Tibial artery (tissue), 4 donors: ENCODE results near the gene MYO6.

Source experiments
- DNase-seq, 2 donors: peaks; one replicate each; pipeline ENCODE4 v3.0.0-alpha.2; 2019
- H3K27ac ChIP-seq, 2 donors: fragments of 200-600 bp; sonication (generic) in 1 of 2; 1 replicate in 1 of 2; 2 replicates in 1 of 2; pipeline ENCODE4 v1.5.1; 2018 to 2019; ENCODE audit warnings: mild to moderate bottlenecking in 1 of 2
- H3K27me3 ChIP-seq, 2 donors: fragments of 200-600 bp; sonication (generic) in 1 of 2; one replicate each; pipeline versions ENCODE4 v1.5.1 to v1.6.0; 2016 to 2019
- H3K36me3 ChIP-seq, 3 donors: fragments of 200-600 bp; sonication (generic) in 2 of 3; one replicate each; pipeline ENCODE4 v1.5.1; 2016 to 2019; ENCODE audit warnings: mild to moderate bottlenecking in 2 of 3
- H3K4me1 ChIP-seq, 4 donors: fragments of 200-600 bp; sonication (generic) in 2 of 4; 1 replicate in 3 of 4; 2 replicates in 1 of 4; pipeline ENCODE4 v1.5.1; 2016 to 2019
- H3K4me3 ChIP-seq, 2 donors: fragments of 200-600 bp; sonication (generic) in 1 of 2; 1 replicate in 1 of 2; 2 replicates in 1 of 2; pipeline ENCODE4 v1.5.1; 2018 to 2019; ENCODE audit warnings: mild to moderate bottlenecking in 2 of 2
- H3K9me3 ChIP-seq, 3 donors: fragments of 200-600 bp; sonication (generic) in 1 of 3; one replicate each; pipeline ENCODE4 v1.5.1; 2016 to 2019
- CTCF ChIP-seq, 2 experiments: fragments of 200-600 bp in 1 of 2; fragments of 450-650 bp in 1 of 2; IDR thresholded peaks; one replicate each; pipeline ENCODE4 v1.5.1; 2017 to 2019; ENCODE audit warnings: antibody characterized with exemption in 2 of 2, mild to moderate bottlenecking in 1 of 2, moderate library complexity in 1 of 2
- intact Hi-C: fragments of 100-400 bp; cut with DNase I; formaldehyde crosslinking; loops from one replicate; pipeline ENCODE4 v1.15.0; 2023; ENCODE audit warnings: low total_unique reads

Gene MYO6

GRCh38 chr6:75913040-75913439, 164.0 kb downstream of the MYO6 start:
- H3K4me1 ChIP-seq, result no peaks in the 10 kb centered on the region
- DNase-seq, result no peak
- no peak overlapping the region for H3K27ac ChIP-seq
- intact Hi-C loops, result no loop called here
- H3K36me3 ChIP-seq, result peaks cover 11 to 19% (median 15%) of the 10 kb centered on the region in 3 donors
- TF ChIP-seq CTCF (IDR thresholded peaks at IDR 0.05), result no peak
- H3K9me3 ChIP-seq, result no peaks in the 10 kb centered on the region
- H3K4me3 ChIP-seq, result no peak overlapping the region
- no peaks in the 10 kb centered on the region for H3K27me3 ChIP-seq

- Histone ChIP-seq H3K27me3 (no peaks in the 10 kb centered on the region), H3K36me3 (peaks cover 0 to 19% (median 5%) of the 10 kb centered on the region in 3 donors), H3K9me3 (no peaks in the 10 kb centered on the region), H3K4me1 (no peaks in the 10 kb centered on the region), H3K4me3 (no peak overlapping the region), H3K27ac (no peak overlapping the region)
- intact Hi-C loops, result no loop called here
- no peak for DNase-seq
- TF ChIP-seq CTCF (IDR thresholded peaks at IDR 0.05), result no peak
These were observed 173.2 kb downstream of the MYO6 start for GRCh38 chr6:75922226-75922625.

- Histone ChIP-seq H3K36me3 (no peaks in the 10 kb centered on the region), H3K27ac (no peak overlapping the region), H3K27me3 (no peaks in the 10 kb centered on the region), H3K9me3 (no peaks in the 10 kb centered on the region), H3K4me1 (peaks cover 0 to 12% (median 5%) of the 10 kb centered on the region in 4 donors), H3K4me3 (no peak overlapping the region)
- intact Hi-C loops, result no loop called here
- DNase-seq, result no peak
- no peak for TF ChIP-seq CTCF (IDR thresholded peaks at IDR 0.05)
These were observed 177.5 kb downstream of the MYO6 start for GRCh38 chr6:75926293-75927168.

GRCh38 chr6:75931011-75931680, 182.1 kb downstream of the MYO6 start:
- DNase-seq, result peak in 1 of 2 donors; percentile 24
- Histone ChIP-seq H3K36me3 (no peaks in the 10 kb centered on the region), H3K4me1 (peaks cover 0 to 22% (median 14%) of the 10 kb centered on the region in 4 donors), H3K4me3 (no peak overlapping the region), H3K9me3 (no peaks in the 10 kb centered on the region), H3K27me3 (no peaks in the 10 kb centered on the region), H3K27ac (peak overlapping the region; percentile 26 to 35)
- intact Hi-C loops, result loop anchor here (5.0 kb wide), 1 partner anchor 1531 kb away; the partner anchor contains the start of gene HTR1B
- no peak for TF ChIP-seq CTCF (IDR thresholded peaks at IDR 0.05)

- peaks cover 0 to 22% (median 14%) of the 10 kb centered on the region in 4 donors for H3K4me1 ChIP-seq
- intact Hi-C loops, result loop anchor here (5.0 kb wide), 1 partner anchor 1530 kb away; the partner anchor contains the start of gene HTR1B
- H3K36me3 ChIP-seq, result no peaks in the 10 kb centered on the region
- H3K4me3 ChIP-seq, result no peak overlapping the region
- H3K27ac ChIP-seq, result peak overlapping the region; percentile 26 to 35
- DNase-seq, result no peak
- no peaks in the 10 kb centered on the region for H3K9me3 ChIP-seq
- peak; percentile 22 to 38 for TF ChIP-seq CTCF (IDR thresholded peaks at IDR 0.05)
- no peaks in the 10 kb centered on the region for H3K27me3 ChIP-seq
These were observed 183.0 kb downstream of the MYO6 start for GRCh38 chr6:75932067-75932466.
